B cell (primary cell): ENCODE measurements around the gene TM2D1. TPM values are rescaled to one million over a fixed set of nuclear protein-coding genes. Genes with fewer than 3 reads are reported as not detected.
"Not testable (repeated sequence)": the region's sequence is repeated elsewhere in the genome, so short reads cannot be mapped to it uniquely, and the experiment has no call there.

Source experiments
- ATAC-seq: fragments of 200-7000 bp; cut with Tn5 transposase; one replicate; pipeline ENCODE4 v1.10.0; 2021; ENCODE audit warnings: low read depth, mild to moderate bottlenecking, moderate number of reproducible peaks, moderate library complexity
- CTCF ChIA-PET: fragments of 350-600 bp; sonication (Branson Sonifier 250); formaldehyde crosslinking; loops from one replicate; lab custom pipeline; 2021; ENCODE audit warnings: antibody characterized with exemption, inconsistent platforms; lab: Charles Lee
- POLR2A ChIA-PET: fragments of 350-600 bp; sonication (Branson Sonifier 250); formaldehyde crosslinking; loops from one replicate; lab custom pipeline; 2021; ENCODE audit warnings: antibody characterized with exemption; lab: Charles Lee
- DNase-seq: peaks from one replicate; pipeline ENCODE4 v3.0.0; 2013
- H2AFZ ChIP-seq: 2 replicates; pipeline ENCODE4 v1.6.1; 2012; ENCODE audit warnings: mild to moderate bottlenecking, low read depth, low read length; ENCODE audit not compliant: insufficient read depth, poor library complexity, severe bottlenecking
- H3K27ac ChIP-seq, 2 donors: 1 replicate in 1 of 2; 2 replicates in 1 of 2; pipeline ENCODE4 v1.5.1; 2012 to 2013; ENCODE audit warnings: low read length in 2 of 2, mild to moderate bottlenecking in 2 of 2, moderate library complexity in 1 of 2
- H3K27me3 ChIP-seq, 4 experiments: fragments of 200-600 bp in 1 of 4; sonication (generic) in 1 of 4; replicated peaks in 1 of 4; 1 replicate in 2 of 4; 2 replicates in 2 of 4; pipeline versions ENCODE4 v1.6.1 to v1.7.0; 2013 to 2016; ENCODE audit warnings: low read length in 3 of 4, mild to moderate bottlenecking in 2 of 4, mixed read lengths in 1 of 4, moderate library complexity in 1 of 4; ENCODE audit not compliant: insufficient read depth in 4 of 4, control insufficient read depth in 3 of 4; ENCODE audit errors: control extremely low read depth in 1 of 4
- H3K36me3 ChIP-seq, 2 experiments: replicated peaks in 1 of 2; 1 replicate in 1 of 2; 2 replicates in 1 of 2; pipeline versions ENCODE4 v1.6.1 to v1.7.1; 2013; ENCODE audit warnings: low read length in 1 of 2; ENCODE audit not compliant: insufficient read depth in 2 of 2, control insufficient read depth in 1 of 2; ENCODE audit errors: control extremely low read depth in 1 of 2, extremely low read depth in 1 of 2
- H3K4me1 ChIP-seq, 2 donors: fragments of 200-600 bp in 1 of 2; sonication (generic) in 1 of 2; 1 replicate in 1 of 2; 2 replicates in 1 of 2; pipeline versions ENCODE4 v1.5.1 to v1.6.1; 2013 to 2017; ENCODE audit warnings: low read length in 2 of 2; ENCODE audit not compliant: control insufficient read depth in 2 of 2, insufficient read depth in 2 of 2
- H3K4me2 ChIP-seq: replicated peaks from 2 replicates; pipeline ENCODE3; 2012; ENCODE audit warnings: mild to moderate bottlenecking, low read depth, low read length; ENCODE audit not compliant: poor library complexity, severe bottlenecking
- H3K4me3 ChIP-seq, 5 experiments: fragments of 200-600 bp in 1 of 5; sonication (generic) in 1 of 5; 1 replicate in 3 of 5; 2 replicates in 2 of 5; pipeline versions ENCODE4 v1.5.1 to v1.7.0; 2011 to 2016; ENCODE audit warnings: low read length in 4 of 5, mild to moderate bottlenecking in 4 of 5, low read depth in 2 of 5, control low read depth in 1 of 5, moderate library complexity in 1 of 5; ENCODE audit not compliant: insufficient read depth in 1 of 5; ENCODE audit errors: control extremely low read depth in 1 of 5, extremely low read depth in 1 of 5
- H3K79me2 ChIP-seq: fragments of 200-600 bp; sonication (generic); one replicate; pipeline ENCODE4 v1.6.0; 2016; ENCODE audit warnings: low read length; ENCODE audit not compliant: control insufficient read depth, insufficient read depth
- H3K9ac ChIP-seq: fragments of 200-600 bp; sonication (generic); 2 replicates; pipeline ENCODE4 v1.6.1; 2017; ENCODE audit warnings: mild to moderate bottlenecking, low read length, moderate library complexity
- H3K9me3 ChIP-seq, 3 donors: one replicate each; pipeline versions ENCODE4 v1.6.1 to v1.7.1; 2013; ENCODE audit warnings: low read length in 2 of 3; ENCODE audit not compliant: control insufficient read depth in 2 of 3, insufficient read depth in 1 of 3; ENCODE audit errors: control extremely low read depth in 1 of 3
- H4K20me1 ChIP-seq: 2 replicates; pipeline ENCODE4 v1.6.0; 2012; ENCODE audit warnings: mild to moderate bottlenecking, low read length; ENCODE audit not compliant: insufficient read depth, control insufficient read depth, poor library complexity, severe bottlenecking
- H3K27ac Mint-ChIP-seq: one replicate; pipeline ENCODE4 v1.8.0; 2021; ENCODE audit warnings: mixed read lengths
- H3K27me3 Mint-ChIP-seq: one replicate; pipeline ENCODE4 v1.8.0; 2021; ENCODE audit warnings: mixed read lengths
- H3K4me1 Mint-ChIP-seq: one replicate; pipeline ENCODE4 v1.8.0; 2021; ENCODE audit warnings: mixed read lengths
- H3K4me3 Mint-ChIP-seq: one replicate; pipeline ENCODE4 v1.8.0; 2021; ENCODE audit warnings: mixed read lengths
- H3K9me3 Mint-ChIP-seq: one replicate; pipeline ENCODE4 v1.8.0; 2022; ENCODE audit warnings: mixed read lengths; ENCODE audit not compliant: insufficient read depth
- CTCF ChIP-seq: fragments of 200-600 bp; IDR thresholded peaks from one replicate; pipeline ENCODE4 v1.8.0; 2022; ENCODE audit warnings: antibody characterized with exemption, mild to moderate bottlenecking
- EZH2 ChIP-seq: IDR thresholded peaks from 2 replicates; pipeline ENCODE4 v1.6.1; 2012; ENCODE audit warnings: borderline replicate concordance, low read depth, mild to moderate bottlenecking, moderate library complexity, low read length; ENCODE audit not compliant: insufficient read depth, poor library complexity, severe bottlenecking
- WGBS: methylation state at CpG from one replicate; pipeline ENCODE4 v1.1.5; 2013; ENCODE audit warnings: missing lambda C conversion rate; ENCODE audit not compliant: insufficient coverage; 5-methylcytosine and 5-hydroxymethylcytosine counted together
- intact Hi-C: fragments of 100-400 bp; cut with micrococcal nuclease; formaldehyde crosslinking; loops from one replicate; pipeline ENCODE4 v1.10.0; 2022
- polyA plus RNA-seq: library from polyadenylated mRNA; depleted of rRNA; stranded (reverse); fragments of >200 nt; gene quantifications from 2 replicates; pipeline ENCODE4 v1.2.3, GENCODE V29; 2012
- total RNA-seq, 2 donors: library from RNA; stranded (reverse); fragments of 120-200 nt in 1 of 2; gene quantifications; 1 replicate in 1 of 2; 2 replicates in 1 of 2; pipeline versions ENCODE4 v1.2.3 to v1.2.4, GENCODE V29; 2013 to 2022

Gene TM2D1
- total and polyA plus RNA-seq, 2 donors (not counting 1 experiment from before 2014, with no cell fraction given) = 30.8 to 53.3 TPM

- Histone ChIP-seq H3K27me3 (peaks cover 0 to 2% (median 0%) of the 10 kb centered on the region in 4 experiments), H3K27ac (no peak overlapping the region), H3K36me3 (peaks cover 0 to 2% of the 10 kb centered on the region in 2 experiments), H3K4me2 (no peak overlapping the region), H3K4me1 (peaks cover 9 to 13% of the 10 kb centered on the region in 2 donors), H3K4me3 (no peak overlapping the region), H3K79me2 (peaks cover 42% of the 10 kb centered on the region), H4K20me1 (no peaks in the 10 kb centered on the region), H2AFZ (no peak overlapping the region), H3K9ac (no peak overlapping the region), H3K9me3 (no peaks in the 10 kb centered on the region)
- H3K9me3 Mint-ChIP-seq = no peaks in the 10 kb centered on the region
- no peak for TF ChIP-seq EZH2
- no peak for TF ChIP-seq CTCF
- intact Hi-C loops = loop anchor here (5.0 kb wide), 1 partner anchor 650 kb away; no protein-coding TSS in a partner anchor
- H3K27me3 Mint-ChIP-seq = no peaks in the 10 kb centered on the region
- no CpG with 5 or more reads among the region's 3 CpGs for WGBS
- H3K4me1 Mint-ChIP-seq = peaks cover 21% of the 10 kb centered on the region
- DNase-seq = no peak
- no peak for ATAC-seq
- ChIA-PET POLR2A (no interaction called here), CTCF (no interaction called here)
- no peak overlapping the region for H3K27ac Mint-ChIP-seq
- no peak overlapping the region for H3K4me3 Mint-ChIP-seq
These were observed 2.6 kb upstream of the TM2D1 start for GRCh38 chr1:61727544-61727943.

GRCh38 chr1:61724506-61724812 lies 482 bp downstream of the TM2D1 start:
- peaks cover 24% of the 10 kb centered on the region for H3K4me1 Mint-ChIP-seq
- no peaks in the 10 kb centered on the region for H3K27me3 Mint-ChIP-seq
- no peaks in the 10 kb centered on the region for H3K9me3 ChIP-seq
- peaks cover 66% of the 10 kb centered on the region for H3K79me2 ChIP-seq
- TF ChIP-seq EZH2 = no peak
- TF ChIP-seq CTCF = no peak
- H2AFZ ChIP-seq = peak overlapping the region; percentile 95
- H3K4me3 ChIP-seq = peak overlapping the region; percentile 76 to 99 (median 97)
- POLR2A ChIA-PET = no interaction called here
- peak overlapping the region; percentile 96 for H3K4me3 Mint-ChIP-seq
- H3K9me3 Mint-ChIP-seq = no peaks in the 10 kb centered on the region
- CTCF ChIA-PET = no interaction called here
- peak overlapping the region; percentile 98 for H3K9ac ChIP-seq
- DNase-seq = no peak
- peak overlapping the region; percentile 86 to 93 for H3K27ac ChIP-seq
- peak overlapping the region; percentile 89 for H3K4me2 ChIP-seq
- H4K20me1 ChIP-seq = peaks cover 4% of the 10 kb centered on the region
- H3K36me3 ChIP-seq = peaks cover 0 to 2% of the 10 kb centered on the region in 2 experiments
- WGBS = no CpG with 5 or more reads among the region's 3 CpGs
- H3K27me3 ChIP-seq = peaks cover 0 to 2% (median 0%) of the 10 kb centered on the region in 4 experiments
- H3K4me1 ChIP-seq = peaks cover 9 to 13% of the 10 kb centered on the region in 2 donors
- intact Hi-C loops = no loop called here
- H3K27ac Mint-ChIP-seq = peak overlapping the region; percentile 96
- no peak for ATAC-seq

- DNase-seq, H3K27ac Mint-ChIP-seq, intact Hi-C loops, POLR2A ChIA-PET, H3K27me3 ChIP-seq, H3K9me3 ChIP-seq, H3K4me3 Mint-ChIP-seq, H3K27ac ChIP-seq, H3K4me1 ChIP-seq, H3K36me3 ChIP-seq, H3K4me3 ChIP-seq, ATAC-seq, H3K4me2 ChIP-seq, H3K27me3 Mint-ChIP-seq, H3K9ac ChIP-seq, CTCF ChIA-PET, H2AFZ ChIP-seq, H3K9me3 Mint-ChIP-seq: not testable (repeated sequence)
- 100% methylated on average over 3 of the region's 8 CpGs for WGBS
- H3K79me2 ChIP-seq = peaks cover 80% of the 10 kb centered on the region
- peaks cover 17% of the 10 kb centered on the region for H3K4me1 Mint-ChIP-seq
- peaks cover 19% of the 10 kb centered on the region for H4K20me1 ChIP-seq
These were observed 5.8 kb downstream of the TM2D1 start for GRCh38 chr1:61718996-61719663.
